Lung (tissue), 12 donors: Measurements from ENCODE around the gene SMIM14. TPM values are rescaled to one million over a fixed set of nuclear protein-coding genes. Genes with fewer than 3 reads are reported as not detected.
A peak's percentile ranks its signal among the peaks of the same experiment; 100 is the strongest.
"Not testable (repeated sequence)": the region's sequence is repeated elsewhere in the genome, so short reads cannot be mapped to it uniquely, and the experiment has no call there.

Source experiments
- ATAC-seq: fragments of 200-7000 bp; cut with Tn5 transposase; one replicate; pipeline ENCODE4 v1.9.1; 2020; ENCODE audit warnings: moderate number of reproducible peaks; ENCODE audit not compliant: insufficient read depth, low FRiP score
- DNase-seq, 3 donors: peaks; one replicate each; pipeline ENCODE4 v3.0.0-alpha.2; 2013 to 2017
- H3K27ac ChIP-seq, 2 donors: one replicate each; pipeline ENCODE4 v1.5.1; 2013; ENCODE audit warnings: mild to moderate bottlenecking in 2 of 2, moderate library complexity in 2 of 2, control low read depth in 1 of 2, inconsistent platforms in 1 of 2, low read depth in 1 of 2, low read length in 1 of 2
- H3K27me3 ChIP-seq, 3 donors: one replicate each; pipeline ENCODE4 v1.5.1; 2013; ENCODE audit warnings: low read length in 2 of 3; ENCODE audit not compliant: control insufficient read depth in 3 of 3, insufficient read depth in 3 of 3
- H3K36me3 ChIP-seq, 4 donors: one replicate each; pipeline ENCODE4 v1.5.1; 2013; ENCODE audit warnings: low read length in 4 of 4, mild to moderate bottlenecking in 1 of 4, moderate library complexity in 1 of 4; ENCODE audit not compliant: control insufficient read depth in 4 of 4, insufficient read depth in 4 of 4
- H3K4me1 ChIP-seq, 5 donors: one replicate each; pipeline ENCODE4 v1.5.1; 2013; ENCODE audit warnings: low read length in 5 of 5, mild to moderate bottlenecking in 2 of 5, moderate library complexity in 1 of 5; ENCODE audit not compliant: control insufficient read depth in 5 of 5, insufficient read depth in 5 of 5
- H3K4me3 ChIP-seq: one replicate; pipeline ENCODE4 v1.5.1; 2013; ENCODE audit warnings: mild to moderate bottlenecking, control low read depth, moderate library complexity
- H3K9ac ChIP-seq, 2 donors: one replicate each; pipeline ENCODE4 v1.5.1; 2013; ENCODE audit warnings: low read length in 2 of 2, control low read depth in 1 of 2; ENCODE audit not compliant: insufficient read depth in 1 of 2
- H3K9me3 ChIP-seq, 4 donors: one replicate each; pipeline ENCODE4 v1.5.1; 2013; ENCODE audit warnings: low read length in 3 of 4, mild to moderate bottlenecking in 1 of 4, moderate library complexity in 1 of 4; ENCODE audit not compliant: control insufficient read depth in 4 of 4, insufficient read depth in 3 of 4
- WGBS, 2 donors: extraction: QIAGEN DNeasy Blood & Tissue Kit; methylation state at CpG; one replicate each; pipeline ENCODE4 v1.1.7; 2013; 5-methylcytosine and 5-hydroxymethylcytosine counted together
- polyA plus RNA-seq, 2 donors: library from polyadenylated mRNA; stranded (reverse); fragments of 200-250 nt; gene quantifications; one replicate each; pipeline ENCODE4 v1.2.1, GENCODE V29; 2013
- total RNA-seq, 2 donors: library from RNA; depleted of rRNA in 1 of 2; stranded (reverse); fragments of >200 nt in 1 of 2; gene quantifications; one replicate each; pipeline ENCODE4 v1.2.1, GENCODE V29; 2014 to 2021
- TF ChIP-seq, protein P1 (sequence below): IDR thresholded peaks from 2 replicates; pipeline ENCODE4 v1.5.1; 2012; ENCODE audit warnings: mild to moderate bottlenecking; ENCODE audit errors: control extremely low read depth, extremely low read depth
- donor health status: control.
- donor health status: control.
- donor health status: Bipolar disorder and iron deficiency.
- donor health status: healthy.
- donor health status: DM: yes; HTN: yes; CAD: no.

Gene SMIM14
- total and polyA plus RNA-seq, 4 donors = 23.4 to 52.1 (median 33.7) TPM

DNA sequence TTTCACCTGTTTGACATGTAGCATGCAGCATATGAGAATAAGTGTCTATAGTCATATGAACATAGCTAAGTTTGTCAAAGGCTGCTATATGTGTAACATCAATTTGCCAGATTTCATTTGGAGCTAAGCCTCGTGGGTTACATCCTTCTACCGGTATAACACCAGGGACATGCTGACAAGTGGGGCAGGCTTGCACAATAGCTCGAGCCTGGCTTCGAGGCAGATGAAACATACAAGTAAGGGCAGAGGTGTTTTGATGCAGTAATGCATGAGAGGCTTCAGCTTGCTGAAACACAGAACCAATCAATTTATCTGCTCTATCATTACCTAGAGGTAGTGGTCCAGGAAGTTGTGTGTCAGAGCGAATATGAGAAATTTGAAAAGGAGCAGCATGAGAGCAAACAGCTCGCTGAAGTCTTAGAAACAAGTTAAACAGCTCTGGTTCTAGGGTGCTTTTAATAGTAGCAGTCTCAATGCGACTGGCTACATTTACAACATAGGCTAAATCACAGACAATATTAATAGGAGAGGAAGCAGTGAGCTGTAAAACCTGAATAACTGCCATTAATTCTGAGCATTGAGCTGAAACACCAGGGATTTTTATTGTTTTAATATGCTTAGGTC, 96.6 kb downstream of the SMIM14 start:
- Histone ChIP-seq H3K27me3 (no peaks in the 10 kb centered on the region), H3K9me3 (no peaks in the 10 kb centered on the region), H3K9ac (no peak overlapping the region), H3K27ac (no peak overlapping the region), H3K4me3 (no peak overlapping the region), H3K36me3 (peaks cover 0 to 6% (median 0%) of the 10 kb centered on the region in 4 donors), H3K4me1 (peaks cover 0 to 21% (median 6%) of the 10 kb centered on the region in 5 donors)
- 60 to 64% methylated on average over 7 of the region's 7 CpGs for WGBS, 2 donors
- ATAC-seq = no peak
- TF ChIP-seq, protein P1, sequence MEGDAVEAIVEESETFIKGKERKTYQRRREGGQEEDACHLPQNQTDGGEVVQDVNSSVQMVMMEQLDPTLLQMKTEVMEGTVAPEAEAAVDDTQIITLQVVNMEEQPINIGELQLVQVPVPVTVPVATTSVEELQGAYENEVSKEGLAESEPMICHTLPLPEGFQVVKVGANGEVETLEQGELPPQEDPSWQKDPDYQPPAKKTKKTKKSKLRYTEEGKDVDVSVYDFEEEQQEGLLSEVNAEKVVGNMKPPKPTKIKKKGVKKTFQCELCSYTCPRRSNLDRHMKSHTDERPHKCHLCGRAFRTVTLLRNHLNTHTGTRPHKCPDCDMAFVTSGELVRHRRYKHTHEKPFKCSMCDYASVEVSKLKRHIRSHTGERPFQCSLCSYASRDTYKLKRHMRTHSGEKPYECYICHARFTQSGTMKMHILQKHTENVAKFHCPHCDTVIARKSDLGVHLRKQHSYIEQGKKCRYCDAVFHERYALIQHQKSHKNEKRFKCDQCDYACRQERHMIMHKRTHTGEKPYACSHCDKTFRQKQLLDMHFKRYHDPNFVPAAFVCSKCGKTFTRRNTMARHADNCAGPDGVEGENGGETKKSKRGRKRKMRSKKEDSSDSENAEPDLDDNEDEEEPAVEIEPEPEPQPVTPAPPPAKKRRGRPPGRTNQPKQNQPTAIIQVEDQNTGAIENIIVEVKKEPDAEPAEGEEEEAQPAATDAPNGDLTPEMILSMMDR = no peak
- peak in 1 of 3 donors; percentile 32 for DNase-seq

DNA sequence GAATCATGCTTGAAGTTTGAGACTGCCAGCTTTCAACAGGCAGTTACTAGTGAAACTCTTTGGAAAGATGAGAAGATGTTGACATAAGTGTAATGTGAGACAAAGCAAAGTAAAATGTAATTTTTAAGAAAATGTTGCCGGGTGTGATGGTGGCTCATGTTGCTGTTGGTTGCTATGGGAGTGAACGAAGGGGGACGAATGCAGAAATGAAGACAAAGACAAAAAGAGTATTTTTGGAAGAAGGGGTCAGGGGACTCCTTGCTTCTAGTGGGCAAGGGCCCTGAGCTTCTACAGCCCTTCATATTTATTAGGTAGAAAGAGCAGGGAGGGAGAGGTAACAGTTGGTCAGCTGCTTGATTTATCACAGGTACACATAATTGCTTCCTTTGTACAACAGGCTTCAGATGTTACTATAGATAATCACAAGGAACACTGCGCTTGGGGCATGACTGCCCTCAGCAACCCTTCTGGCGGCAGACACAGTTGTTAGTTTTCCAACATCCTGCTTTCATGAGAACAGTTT, 99.5 kb downstream of the SMIM14 start:
- Histone ChIP-seq H3K27me3 (no peaks in the 10 kb centered on the region), H3K27ac (no peak overlapping the region), H3K36me3 (peaks cover 0 to 9% (median under 1%) of the 10 kb centered on the region in 4 donors), H3K4me1 (peaks cover 0 to 13% (median 5%) of the 10 kb centered on the region in 5 donors), H3K9ac (no peak overlapping the region), H3K4me3 (no peak overlapping the region), H3K9me3 (no peaks in the 10 kb centered on the region)
- 75 to 93% methylated on average over 5 of the region's 5 CpGs for WGBS, 2 donors
- ATAC-seq (no peak), DNase-seq (peak in 2 of 3 donors; percentile 43 to 62)
- TF ChIP-seq, protein P1 = no peak

DNA sequence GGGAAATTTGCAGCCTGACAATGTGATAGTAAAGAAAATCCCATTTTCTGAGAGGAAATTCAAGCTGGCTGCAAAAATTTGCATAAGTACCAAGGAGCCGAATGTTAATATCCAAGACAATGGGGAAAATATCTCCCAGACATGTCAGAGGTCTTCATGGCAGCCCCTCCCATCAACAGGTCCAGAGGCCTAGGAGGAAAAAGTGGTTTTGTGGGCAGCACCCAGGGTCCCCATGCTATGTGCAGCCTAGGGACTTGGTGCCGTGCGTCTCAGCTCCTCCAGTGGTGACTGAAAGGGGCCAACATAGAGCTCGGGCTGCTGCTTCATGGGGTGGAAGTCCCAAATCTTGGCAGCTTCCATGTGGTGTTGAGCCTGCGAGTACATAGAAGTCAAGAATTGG, 105.1 kb downstream of the SMIM14 start:
- H3K9me3 ChIP-seq = peaks cover 0 to 3% (median 0%) of the 10 kb centered on the region in 4 donors
- no peaks in the 10 kb centered on the region for H3K27me3 ChIP-seq
- WGBS, 2 donors = 97 to 100% methylated on average over 5 of the region's 5 CpGs
- DNase-seq (no peak), ATAC-seq (no peak)
- TF ChIP-seq, protein P1 = no peak
- peaks cover 3 to 9% (median 5%) of the 10 kb centered on the region in 4 donors for H3K36me3 ChIP-seq
- H3K4me1 ChIP-seq = peaks cover 0 to 4% (median under 1%) of the 10 kb centered on the region in 5 donors
- H3K27ac ChIP-seq = no peak overlapping the region
- no peak overlapping the region for H3K9ac ChIP-seq
- no peak overlapping the region for H3K4me3 ChIP-seq

DNA sequence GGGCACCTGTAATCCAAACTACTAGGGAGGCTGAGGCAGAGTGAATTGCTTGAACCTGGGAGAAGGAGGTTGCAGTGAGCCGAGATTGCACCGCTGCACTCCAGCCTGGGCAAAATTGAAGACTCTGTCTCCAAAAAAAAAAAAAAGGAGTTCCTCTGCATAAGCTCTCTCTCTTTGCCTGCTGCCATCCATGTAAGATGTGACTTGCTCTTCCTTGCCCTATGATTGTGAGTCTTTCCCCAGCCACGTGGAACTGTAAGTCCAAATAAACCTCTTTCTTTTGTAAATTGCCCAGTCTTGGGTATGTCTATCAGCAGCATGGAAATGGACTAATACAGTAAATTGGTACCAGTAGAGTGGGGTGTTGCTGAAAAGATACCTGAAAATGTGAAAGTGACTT, 106.4 kb downstream of the SMIM14 start:
- not testable (repeated sequence) for H3K4me1 ChIP-seq, H3K27ac ChIP-seq, H3K36me3 ChIP-seq, DNase-seq, ATAC-seq, H3K9me3 ChIP-seq, H3K27me3 ChIP-seq, H3K4me3 ChIP-seq, H3K9ac ChIP-seq
- 80 to 100% methylated on average over 3 of the region's 3 CpGs for WGBS, 2 donors
